Renal cortical epithelial cell (primary cell): ENCODE measurements around the gene ZSCAN5C. TPM values are rescaled to one million over a fixed set of nuclear protein-coding genes. Genes with fewer than 3 reads are reported as not detected.
"Not testable (repeated sequence)": the region's sequence is repeated elsewhere in the genome, so short reads cannot be mapped to it uniquely, and the experiment has no call there.

Experiments
- DNase-seq: peaks from one replicate; pipeline ENCODE4 v3.0.0-alpha.2; 2011; ENCODE audit warnings: low read depth
- total RNA-seq: library from RNA; depleted of rRNA; stranded (reverse); fragments of >200 nt; gene quantifications from 2 replicates; pipeline ENCODE4 v1.2.3, GENCODE V29; 2014

The ZSCAN5C gene
- not detected in 2 replicates for total RNA-seq

- no peak for DNase-seq
Measured at GRCh38 chr19:56201973-56202372, at the start of gene ZSCAN5C. Gene ZSCAN5C (plus strand): TSS chr19:56202273. CDS start chr19:56205914, 3,641 bp downstream.

GRCh38 chr19:56152644-56153043, 49.4 kb upstream of the ZSCAN5C start:
- DNase-seq, result no peak

- DNase-seq, result no peak
Measured at GRCh38 chr19:56153507-56153906, 48.6 kb upstream of the ZSCAN5C start.

- no peak for DNase-seq
Measured at GRCh38 chr19:56155124-56155687, 46.9 kb upstream of the ZSCAN5C start.

GRCh38 chr19:56156768-56157167, 45.3 kb upstream of the ZSCAN5C start:
- no peak for DNase-seq

- no peak for DNase-seq
Measured at GRCh38 chr19:56158170-56158757, 43.8 kb upstream of the ZSCAN5C start.

- no peak for DNase-seq
Measured at GRCh38 chr19:56159009-56159559, 43.0 kb upstream of the ZSCAN5C start.

GRCh38 chr19:56159622-56160271, 42.3 kb upstream of the ZSCAN5C start:
- no peak for DNase-seq

GRCh38 chr19:56161534-56161933, 40.5 kb upstream of the ZSCAN5C start:
- no peak for DNase-seq

GRCh38 chr19:56162258-56162657, 39.8 kb upstream of the ZSCAN5C start:
- peak; percentile 26 for DNase-seq

GRCh38 chr19:56163097-56163496, 39.0 kb upstream of the ZSCAN5C start:
- no peak for DNase-seq

GRCh38 chr19:56167064-56167578, 35.0 kb upstream of the ZSCAN5C start:
- DNase-seq, result peak; percentile 10

- DNase-seq, result peak; percentile 90
Measured at GRCh38 chr19:56170261-56170660, 31.8 kb upstream of the ZSCAN5C start.

- no peak for DNase-seq
Measured at GRCh38 chr19:56174086-56174485, 28.0 kb upstream of the ZSCAN5C start.

GRCh38 chr19:56174550-56174949, 27.5 kb upstream of the ZSCAN5C start:
- DNase-seq, result no peak

GRCh38 chr19:56175861-56176307, 26.2 kb upstream of the ZSCAN5C start, which contains the start of gene GALP:
Gene GALP (plus strand): TSS chr19:56176008. CDS start chr19:56177109, 1,101 bp downstream.
- not testable (repeated sequence) for DNase-seq

GRCh38 chr19:56176310-56176709, 25.8 kb upstream of the ZSCAN5C start:
- not testable (repeated sequence) for DNase-seq

- no peak for DNase-seq
Measured at GRCh38 chr19:56176881-56177280, 25.2 kb upstream of the ZSCAN5C start.

GRCh38 chr19:56177564-56178243, 24.4 kb upstream of the ZSCAN5C start:
- no peak for DNase-seq

GRCh38 chr19:56189785-56190184, 12.3 kb upstream of the ZSCAN5C start:
- no peak for DNase-seq

GRCh38 chr19:56191115-56191514, 11.0 kb upstream of the ZSCAN5C start:
- DNase-seq, result no peak

- no peak for DNase-seq
Measured at GRCh38 chr19:56191711-56192110, 10.4 kb upstream of the ZSCAN5C start.
